ENCODE data around the gene RPUSD3.

DNA sequence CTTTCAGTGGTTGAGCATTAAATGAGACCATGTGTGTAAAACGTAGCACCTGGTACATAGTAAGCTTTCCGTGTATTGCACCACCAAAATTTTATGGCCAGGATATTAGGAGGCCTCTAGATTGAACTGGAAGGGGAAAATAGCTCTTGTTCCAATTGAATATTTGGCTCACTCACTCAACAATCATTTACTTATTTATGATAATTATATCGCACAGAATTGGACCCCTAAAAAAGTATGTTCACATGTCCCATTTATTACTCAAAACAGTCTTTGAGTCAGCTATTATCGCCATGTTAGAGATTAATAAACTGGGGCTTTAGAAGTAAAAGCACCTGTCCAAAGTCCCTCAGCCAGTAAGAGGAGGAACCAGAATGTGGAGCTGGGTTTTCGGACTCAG lies 38.8 kb downstream of the RPUSD3 start:
- no peak for TF ChIP-seq BHLHE40 (IDR thresholded peaks at IDR 0.05; ENCODE audit: low read depth, low read length)
- TF ChIP-seq, protein P1, sequence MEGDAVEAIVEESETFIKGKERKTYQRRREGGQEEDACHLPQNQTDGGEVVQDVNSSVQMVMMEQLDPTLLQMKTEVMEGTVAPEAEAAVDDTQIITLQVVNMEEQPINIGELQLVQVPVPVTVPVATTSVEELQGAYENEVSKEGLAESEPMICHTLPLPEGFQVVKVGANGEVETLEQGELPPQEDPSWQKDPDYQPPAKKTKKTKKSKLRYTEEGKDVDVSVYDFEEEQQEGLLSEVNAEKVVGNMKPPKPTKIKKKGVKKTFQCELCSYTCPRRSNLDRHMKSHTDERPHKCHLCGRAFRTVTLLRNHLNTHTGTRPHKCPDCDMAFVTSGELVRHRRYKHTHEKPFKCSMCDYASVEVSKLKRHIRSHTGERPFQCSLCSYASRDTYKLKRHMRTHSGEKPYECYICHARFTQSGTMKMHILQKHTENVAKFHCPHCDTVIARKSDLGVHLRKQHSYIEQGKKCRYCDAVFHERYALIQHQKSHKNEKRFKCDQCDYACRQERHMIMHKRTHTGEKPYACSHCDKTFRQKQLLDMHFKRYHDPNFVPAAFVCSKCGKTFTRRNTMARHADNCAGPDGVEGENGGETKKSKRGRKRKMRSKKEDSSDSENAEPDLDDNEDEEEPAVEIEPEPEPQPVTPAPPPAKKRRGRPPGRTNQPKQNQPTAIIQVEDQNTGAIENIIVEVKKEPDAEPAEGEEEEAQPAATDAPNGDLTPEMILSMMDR (conservative IDR thresholded peaks at IDR 0.05; ENCODE audit: low read depth, low read length), result no peak
